HepG2 (cell line): ENCODE results near the gene LCORL. TPM values are rescaled to one million over a fixed set of nuclear protein-coding genes. Genes with fewer than 3 reads are reported as not detected.

Experiments used
- CAMTA2 ChIP-seq: sonication (generic); formaldehyde crosslinking; IDR thresholded peaks from 2 replicates; pipeline ENCODE4 v1.4.0; 2020; ENCODE audit warnings: mild to moderate bottlenecking, missing genetic modification reagents, borderline replicate concordance
- CBFB ChIP-seq: sonication (generic); formaldehyde crosslinking; IDR thresholded peaks from 2 replicates; pipeline ENCODE4 v1.4.0; 2020; ENCODE audit warnings: missing genetic modification reagents
- CSRNP2 ChIP-seq: sonication (generic); formaldehyde crosslinking; conservative IDR thresholded peaks from 2 replicates; pipeline ENCODE4 v1.8.0; 2022; ENCODE audit warnings: low read depth, missing genetic modification reagents
- FOXA3 ChIP-seq: IDR thresholded peaks from 2 replicates; pipeline ENCODE4 v1.6.1; 2016; ENCODE audit warnings: missing genetic modification reagents, missing compliant biosample characterization
- IRF1 ChIP-seq: sonication (generic); formaldehyde crosslinking; IDR thresholded peaks from 2 replicates; pipeline ENCODE4 v1.4.0; 2020; ENCODE audit warnings: low read depth, mild to moderate bottlenecking, missing genetic modification reagents
- KAT2B ChIP-seq: fragments of 150-350 bp; IDR thresholded peaks from 2 replicates; pipeline ENCODE4 v1.6.1; 2014; ENCODE audit warnings: low read depth, low read length, borderline replicate concordance
- KIAA2018 ChIP-seq: sonication (generic); formaldehyde crosslinking; IDR thresholded peaks from 2 replicates; pipeline ENCODE4 v1.5.0; 2020; ENCODE audit warnings: mild to moderate bottlenecking, missing genetic modification reagents, borderline replicate concordance
- MXD3 ChIP-seq: IDR thresholded peaks from 2 replicates; pipeline ENCODE4 v1.6.1; 2016; ENCODE audit warnings: mild to moderate bottlenecking, missing biosample characterization, missing genetic modification reagents
- NFYB ChIP-seq: sonication (generic); formaldehyde crosslinking; IDR thresholded peaks from 2 replicates; pipeline ENCODE4 v1.4.0; 2020; ENCODE audit warnings: missing genetic modification reagents
- NR3C1 ChIP-seq: sonication (generic); formaldehyde crosslinking; IDR thresholded peaks from 2 replicates; pipeline ENCODE4 v1.4.0; 2020; ENCODE audit warnings: missing genetic modification reagents
- PRMT3 ChIP-seq: sonication (generic); formaldehyde crosslinking; IDR thresholded peaks from 2 replicates; pipeline ENCODE4 v1.8.1; 2022; ENCODE audit warnings: low read depth, mild to moderate bottlenecking, moderate library complexity, missing genetic modification reagents, borderline replicate concordance
- RAD21 ChIP-seq: fragments of 450-650 bp; formaldehyde crosslinking; IDR thresholded peaks from 2 replicates; pipeline ENCODE4 v1.5.0; 2020; ENCODE audit warnings: mild to moderate bottlenecking
- RELA ChIP-seq: sonication (generic); formaldehyde crosslinking; IDR thresholded peaks from 2 replicates; pipeline ENCODE4 v1.4.0; 2020; ENCODE audit warnings: missing genetic modification reagents
- RXRB ChIP-seq: IDR thresholded peaks from 2 replicates; pipeline ENCODE4 v1.6.1; 2016; ENCODE audit warnings: borderline replicate concordance, missing genetic modification reagents, missing compliant biosample characterization
- ZNF329 ChIP-seq: sonication (generic); formaldehyde crosslinking; IDR thresholded peaks from 2 replicates; pipeline ENCODE4 v1.9.0; 2021; ENCODE audit warnings: low read depth, mild to moderate bottlenecking, missing genetic modification reagents
- ZNF354B ChIP-seq: sonication (generic); formaldehyde crosslinking; IDR thresholded peaks from 2 replicates; pipeline ENCODE4 v1.8.0; 2022; ENCODE audit warnings: mild to moderate bottlenecking, missing genetic modification reagents
- ZNF850 ChIP-seq: sonication (generic); formaldehyde crosslinking; conservative IDR thresholded peaks from 2 replicates; pipeline ENCODE4 v1.9.0; 2021; ENCODE audit warnings: mild to moderate bottlenecking, missing genetic modification reagents
- ZNF891 ChIP-seq: sonication (generic); formaldehyde crosslinking; IDR thresholded peaks from 2 replicates; pipeline ENCODE4 v1.5.0; 2020; ENCODE audit warnings: mild to moderate bottlenecking, missing genetic modification reagents
- ZSCAN12 ChIP-seq: sonication (generic); formaldehyde crosslinking; IDR thresholded peaks from 2 replicates; pipeline ENCODE4 v1.9.0; 2021; ENCODE audit warnings: mild to moderate bottlenecking, missing genetic modification reagents
- polyA plus RNA-seq, 8 experiments: library from polyadenylated mRNA; depleted of rRNA in 3 of 8; stranded (reverse) in 7 of 8; unstranded in 1 of 8; fragments of >200 nt; fragmentation: Illumina TruSeq in 4 of 8; extraction: Trizol in 4 of 8; gene quantifications; 2 replicates each; pipeline versions ENCODE4 v1.2.1 to v1.2.3, GENCODE V29; 2011 to 2016; ENCODE audit warnings: low read depth in 4 of 8, missing spikeins in 1 of 8, mixed read lengths in 1 of 8; ENCODE audit not compliant: insufficient read depth in 1 of 8
- total RNA-seq, 5 experiments: library from RNA; depleted of rRNA; stranded (reverse); fragments of >200 nt; fragmentation: Illumina TruSeq; extraction: Trizol; gene quantifications; 2 replicates each; pipeline ENCODE4 v1.2.3, GENCODE V29; 2016; ENCODE audit warnings: low read depth in 1 of 5

Gene LCORL
- total and polyA plus RNA-seq, 2 of the 13 experiments (the other 11 are each of a cell fraction or from before 2014, with no cell fraction given), result 5.3 to 14.5 TPM

GRCh38 chr4:18021720-18022571, at the start of gene LCORL (continued):
- TF ChIP-seq MXD3 (CRISPR knock-in tag) (no peak; the same call in 1 of the 2 replicates), RELA (no peak), CBFB (CRISPR knock-in tag) (no peak; the same call in 1 of the 2 replicates), ZSCAN12 (CRISPR knock-in tag) (no peak), PRMT3 (CRISPR knock-in tag) (no peak), RXRB (CRISPR knock-in tag) (no peak; the same call in 1 of the 2 replicates), IRF1 (CRISPR knock-in tag) (0 out of 2 replicates have a peak, but pooled peaks have one; percentile 70), KIAA2018 (no peak), CSRNP2 (CRISPR knock-in tag) (no peak), KAT2B (no peak), RAD21 (no peak), ZNF891 (CRISPR knock-in tag) (0 out of 2 replicates have a peak, but pooled peaks have one; percentile 37), ZNF850 (CRISPR knock-in tag) (0 out of 2 replicates have a peak, but pooled peaks have one; percentile 10), ZNF354B (no peak), FOXA3 (peak; percentile 59), NR3C1 (CRISPR knock-in tag) (no peak), CAMTA2 (CRISPR knock-in tag) (no peak), ZNF329 (CRISPR knock-in tag) (no peak), NFYB (CRISPR knock-in tag) (no peak)
